IPS-18a (cell line): Measurements from ENCODE around the gene DOC2A.
A peak's percentile ranks its signal among the peaks of the same experiment; 100 is the strongest.
"Not testable (repeated sequence)": the region's sequence is repeated elsewhere in the genome, so short reads cannot be mapped to it uniquely, and the experiment has no call there.

Experiments
- H3K27ac ChIP-seq: one replicate; pipeline ENCODE4 v1.5.1; 2013; ENCODE audit warnings: low read length
- H3K27me3 ChIP-seq: one replicate; pipeline ENCODE4 v1.6.1; 2013; ENCODE audit warnings: mild to moderate bottlenecking, low read length; ENCODE audit not compliant: control insufficient read depth, insufficient read depth
- H3K36me3 ChIP-seq: one replicate; pipeline ENCODE4 v1.6.1; 2013; ENCODE audit warnings: low read depth, low read length; ENCODE audit not compliant: control insufficient read depth
- H3K4me1 ChIP-seq: one replicate; pipeline ENCODE4 v1.6.1; 2013; ENCODE audit warnings: low read depth, low read length; ENCODE audit not compliant: control insufficient read depth
- H3K4me3 ChIP-seq: one replicate; pipeline ENCODE4 v1.5.1; 2013; ENCODE audit warnings: low read length
- H3K9ac ChIP-seq: one replicate; pipeline ENCODE4 v1.6.1; 2013; ENCODE audit warnings: mild to moderate bottlenecking, low read length, moderate library complexity
- H3K9me3 ChIP-seq: one replicate; pipeline ENCODE4 v1.6.1; 2013; ENCODE audit warnings: low read depth, low read length; ENCODE audit not compliant: control insufficient read depth

Gene DOC2A

GRCh38 chr16:30025156-30025555 is 14.3 kb upstream of the DOC2A start:
- H3K4me1 ChIP-seq, result no peaks in the 10 kb centered on the region
- no peak overlapping the region for H3K9ac ChIP-seq
- H3K27me3 ChIP-seq, result no peaks in the 10 kb centered on the region
- H3K9me3 ChIP-seq, result no peaks in the 10 kb centered on the region
- no peaks in the 10 kb centered on the region for H3K36me3 ChIP-seq
- no peak overlapping the region for H3K4me3 ChIP-seq
- H3K27ac ChIP-seq, result no peak overlapping the region

- no peaks in the 10 kb centered on the region for H3K9me3 ChIP-seq
- H3K4me3 ChIP-seq, result no peak overlapping the region
- no peaks in the 10 kb centered on the region for H3K27me3 ChIP-seq
- H3K9ac ChIP-seq, result no peak overlapping the region
- H3K36me3 ChIP-seq, result no peaks in the 10 kb centered on the region
- H3K27ac ChIP-seq, result no peak overlapping the region
- H3K4me1 ChIP-seq, result no peaks in the 10 kb centered on the region
These were observed 13.6 kb upstream of the DOC2A start for GRCh38 chr16:30024451-30024850.

- no peaks in the 10 kb centered on the region for H3K36me3 ChIP-seq
- H3K9me3 ChIP-seq, result no peaks in the 10 kb centered on the region
- H3K4me3 ChIP-seq, result no peak overlapping the region
- no peak overlapping the region for H3K9ac ChIP-seq
- H3K4me1 ChIP-seq, result no peaks in the 10 kb centered on the region
- H3K27me3 ChIP-seq, result no peaks in the 10 kb centered on the region
- H3K27ac ChIP-seq, result no peak overlapping the region
These were observed 12.8 kb upstream of the DOC2A start for GRCh38 chr16:30023586-30023985.

GRCh38 chr16:30022887-30023286 is 12.1 kb upstream of the DOC2A start, which contains the start of gene C16orf92:
Gene C16orf92 (plus strand): TSS chr16:30023198. CDS start chr16:30023341, 143 bp downstream.
- no peak within 1 kb of the TSS for H3K4me3 ChIP-seq
- no peak within 1 kb of the TSS for H3K27ac ChIP-seq
- H3K9ac ChIP-seq, result no peak within 1 kb of the TSS
- H3K4me1 ChIP-seq, result no peaks in the 10 kb centered on the region
- no peaks in the 10 kb centered on the region for H3K9me3 ChIP-seq
- H3K27me3 ChIP-seq, result no peaks in the 10 kb centered on the region
- no peaks in the 10 kb centered on the region for H3K36me3 ChIP-seq

GRCh38 chr16:30018731-30019158 is 7.9 kb upstream of the DOC2A start:
- no peaks in the 10 kb centered on the region for H3K4me1 ChIP-seq
- no peak overlapping the region for H3K4me3 ChIP-seq
- no peaks in the 10 kb centered on the region for H3K27me3 ChIP-seq
- H3K9ac ChIP-seq, result no peak overlapping the region
- H3K9me3 ChIP-seq, result no peaks in the 10 kb centered on the region
- H3K27ac ChIP-seq, result no peak overlapping the region
- H3K36me3 ChIP-seq, result no peaks in the 10 kb centered on the region

DNA sequence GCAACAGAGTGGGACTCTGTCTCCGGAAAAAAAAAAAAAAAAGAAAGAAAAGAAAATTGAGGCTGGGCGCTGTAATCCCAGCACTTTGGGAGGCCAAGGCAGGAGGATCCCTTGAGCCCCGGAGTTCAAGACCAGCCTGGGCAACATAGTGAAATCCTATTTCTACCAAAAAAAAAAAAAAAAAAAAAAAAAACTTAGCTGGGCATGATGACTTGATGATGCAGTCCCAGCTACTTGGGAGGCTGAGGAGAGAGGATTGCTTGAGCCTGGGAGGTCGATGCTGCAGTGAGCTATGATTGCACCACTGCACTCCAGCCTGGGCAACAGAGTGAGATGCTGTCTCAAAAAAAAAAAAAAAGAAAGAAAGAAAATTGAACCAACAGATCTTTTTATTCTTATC is 7.1 kb upstream of the DOC2A start:
- H3K27me3 ChIP-seq, H3K4me3 ChIP-seq, H3K36me3 ChIP-seq, H3K9me3 ChIP-seq, H3K4me1 ChIP-seq, H3K9ac ChIP-seq, H3K27ac ChIP-seq: not testable (repeated sequence)

- no peaks in the 10 kb centered on the region for H3K9me3 ChIP-seq
- no peaks in the 10 kb centered on the region for H3K4me1 ChIP-seq
- H3K36me3 ChIP-seq, result no peaks in the 10 kb centered on the region
- no peak overlapping the region for H3K27ac ChIP-seq
- no peak overlapping the region for H3K4me3 ChIP-seq
- H3K9ac ChIP-seq, result no peak overlapping the region
- peaks cover 1% of the 10 kb centered on the region for H3K27me3 ChIP-seq
These were observed 6.4 kb upstream of the DOC2A start for GRCh38 chr16:30017277-30017656.

DNA sequence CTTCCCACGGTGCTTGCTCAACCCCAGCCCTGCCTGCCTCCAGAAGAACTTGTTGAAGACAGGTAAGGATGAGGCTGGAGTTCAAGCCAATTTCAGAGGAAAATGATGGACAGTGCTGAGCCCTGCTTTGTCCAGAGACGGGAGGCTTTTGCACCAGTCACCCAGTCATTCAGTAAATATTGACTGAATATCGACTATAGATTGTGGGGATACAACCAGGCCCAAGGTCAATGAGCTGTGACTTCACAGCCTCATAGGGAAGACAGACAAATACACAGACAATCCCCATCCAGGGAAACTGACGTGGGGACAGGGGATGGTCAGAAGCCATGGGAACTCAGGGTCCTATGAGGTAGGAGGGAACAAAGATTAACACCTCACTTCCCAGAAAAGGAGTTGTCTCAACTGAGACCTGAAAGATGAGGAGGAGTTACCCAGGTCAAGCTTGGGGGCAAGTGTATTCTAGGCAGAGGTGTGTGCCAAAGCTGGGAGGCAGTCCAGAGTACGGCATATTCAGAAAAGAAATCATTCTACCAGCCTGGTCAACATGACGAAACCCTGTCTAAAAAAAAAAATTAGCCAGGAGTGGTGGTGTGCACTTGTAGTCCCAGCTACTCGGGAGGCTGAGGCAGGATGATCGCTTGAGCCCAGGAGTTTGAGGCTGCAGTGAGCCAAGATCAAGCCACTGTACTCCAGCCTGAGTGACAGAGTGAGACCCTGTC is 5.9 kb upstream of the DOC2A start:
- H3K9ac ChIP-seq, result no peak overlapping the region
- H3K9me3 ChIP-seq, result no peaks in the 10 kb centered on the region
- H3K27me3 ChIP-seq, result peaks cover 7% of the 10 kb centered on the region
- H3K36me3 ChIP-seq, result no peaks in the 10 kb centered on the region
- H3K27ac ChIP-seq, result no peak overlapping the region
- no peaks in the 10 kb centered on the region for H3K4me1 ChIP-seq
- no peak overlapping the region for H3K4me3 ChIP-seq

DNA sequence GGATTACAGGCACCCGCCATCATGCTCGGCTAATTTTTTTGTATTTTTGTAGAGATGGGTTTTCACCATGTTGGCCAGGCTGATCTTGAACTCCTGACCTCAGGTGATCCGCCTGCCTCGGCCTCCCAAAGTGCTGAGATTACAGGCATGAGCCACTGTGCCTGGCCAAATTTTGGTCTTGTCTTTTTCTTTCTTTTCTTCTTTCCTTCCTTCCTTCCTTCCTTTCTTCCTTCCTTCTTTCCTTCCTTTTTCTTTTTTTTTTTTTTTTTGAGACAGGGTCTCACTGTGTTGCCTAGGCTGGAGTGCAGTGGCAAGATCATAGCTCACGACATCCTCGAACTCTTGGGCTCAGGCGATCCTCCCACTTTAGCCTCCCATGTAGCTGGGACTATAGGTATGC is 4.6 kb upstream of the DOC2A start:
- peaks cover 12% of the 10 kb centered on the region for H3K27me3 ChIP-seq
- H3K9ac ChIP-seq, H3K9me3 ChIP-seq, H3K4me1 ChIP-seq, H3K36me3 ChIP-seq, H3K27ac ChIP-seq, H3K4me3 ChIP-seq: not testable (repeated sequence)

- not testable (repeated sequence) for H3K27ac ChIP-seq, H3K4me3 ChIP-seq, H3K9me3 ChIP-seq, H3K9ac ChIP-seq, H3K36me3 ChIP-seq, H3K4me1 ChIP-seq
- H3K27me3 ChIP-seq, result peaks cover 25% of the 10 kb centered on the region
These were observed 1.8 kb upstream of the DOC2A start for GRCh38 chr16:30012598-30012997.

DNA sequence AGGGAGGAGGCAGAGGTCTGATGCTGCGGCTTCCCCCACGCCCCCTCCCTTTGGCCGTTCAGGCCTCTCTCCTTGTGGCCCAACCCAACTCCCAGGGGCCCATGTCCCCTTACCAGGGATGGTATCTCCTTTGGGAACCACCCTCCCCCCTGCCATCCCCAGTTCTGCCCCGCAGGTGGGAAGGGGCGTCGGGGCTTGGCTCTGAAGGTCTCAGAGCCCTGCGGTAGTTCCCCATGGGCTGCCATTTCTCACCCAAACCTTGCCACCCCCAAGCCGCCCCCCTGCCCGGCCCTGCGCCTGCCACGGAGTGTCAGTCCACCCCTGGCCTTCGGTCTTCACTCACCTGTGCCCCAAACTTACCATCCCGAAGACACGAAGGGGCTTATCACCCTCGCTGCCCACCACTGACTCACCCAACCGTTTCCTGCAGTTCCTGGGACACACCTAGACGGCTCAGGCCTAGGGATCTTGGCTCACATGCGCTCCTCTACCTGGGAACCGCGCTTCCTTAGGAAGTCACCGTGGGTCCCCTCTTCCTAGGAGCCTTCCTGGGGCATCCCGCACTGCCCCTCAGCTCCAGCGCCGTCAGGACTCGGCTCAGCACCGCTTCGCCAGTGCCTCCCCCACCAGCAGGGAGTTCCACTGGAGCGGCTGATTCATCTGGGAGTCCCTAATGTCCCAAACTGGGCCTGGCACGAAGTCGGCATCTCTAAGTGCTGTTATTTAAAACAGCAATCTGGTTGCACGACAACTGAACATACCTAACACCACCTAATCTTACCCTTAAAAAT is 1.1 kb upstream of the DOC2A start:
- Histone ChIP-seq H3K27me3 (peaks cover 25% of the 10 kb centered on the region), H3K4me3 (peak overlapping the region; percentile 74), H3K9me3 (no peaks in the 10 kb centered on the region), H3K27ac (no peak overlapping the region), H3K36me3 (no peaks in the 10 kb centered on the region), H3K9ac (no peak overlapping the region), H3K4me1 (peaks cover 4% of the 10 kb centered on the region)
